ENCODE measurements around the gene KCNMA1.
"Not testable (repeated sequence)": the region's sequence is repeated elsewhere in the genome, so short reads cannot be mapped to it uniquely, and the experiment has no call there.

Gene KCNMA1

DNA sequence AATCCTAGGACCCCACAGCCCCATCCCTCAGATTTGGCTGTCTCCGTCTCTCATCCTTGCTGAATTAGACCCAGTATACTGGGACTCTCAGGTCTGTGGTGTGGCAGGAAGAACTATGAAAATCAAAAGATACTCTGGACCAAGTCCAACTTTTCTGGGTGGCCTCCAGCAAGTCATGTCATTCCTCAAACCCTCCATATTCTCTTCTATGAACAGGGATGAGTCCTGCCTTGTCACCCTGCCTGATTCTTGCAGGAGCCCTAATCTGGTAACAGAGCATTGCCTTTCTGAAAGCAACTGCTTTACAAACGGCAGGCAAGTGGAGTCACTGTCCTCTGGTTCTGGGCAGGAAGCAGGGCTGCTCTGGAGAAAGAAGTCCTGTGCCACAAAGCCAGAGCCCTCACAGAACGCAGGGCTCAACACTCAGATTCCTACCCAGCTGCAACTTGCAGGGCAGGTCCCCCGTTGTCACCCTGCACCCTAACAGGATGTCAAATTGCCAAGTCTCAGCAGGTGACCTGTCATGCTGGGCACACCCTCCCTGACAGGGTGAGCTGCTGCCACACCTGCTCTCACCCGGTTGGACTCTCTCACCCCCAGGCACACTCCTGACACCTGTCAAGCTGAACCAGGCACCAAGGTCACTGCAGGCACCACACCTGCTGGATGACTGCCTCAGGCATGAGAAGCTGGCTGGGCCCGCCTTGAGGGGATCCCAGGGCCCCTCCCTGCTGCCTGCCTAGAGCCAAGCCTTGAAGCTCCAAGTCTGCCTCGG, 227.7 kb downstream of the KCNMA1 start:
- no peak for DNase-seq

DNA sequence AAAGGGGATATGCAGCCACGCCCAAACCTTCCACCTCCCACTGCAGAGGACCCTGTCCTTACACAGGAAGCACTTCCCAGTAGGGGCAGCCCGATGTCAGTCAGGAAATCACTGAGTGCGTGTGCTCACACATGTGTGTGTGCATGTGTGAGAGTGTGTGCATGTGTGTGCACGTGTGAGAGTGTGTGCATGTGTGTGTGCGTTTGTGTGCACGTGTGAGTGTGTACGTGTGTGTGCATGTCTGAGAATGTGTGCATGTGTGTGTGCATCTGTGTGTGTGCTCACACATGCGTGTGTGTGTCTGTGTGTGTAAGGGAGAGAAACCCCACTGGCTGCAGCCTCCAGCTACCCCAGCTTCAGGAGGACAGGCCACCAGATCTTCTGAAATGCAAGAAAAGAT, 229.3 kb downstream of the KCNMA1 start:
- DNase-seq: no peak

DNA sequence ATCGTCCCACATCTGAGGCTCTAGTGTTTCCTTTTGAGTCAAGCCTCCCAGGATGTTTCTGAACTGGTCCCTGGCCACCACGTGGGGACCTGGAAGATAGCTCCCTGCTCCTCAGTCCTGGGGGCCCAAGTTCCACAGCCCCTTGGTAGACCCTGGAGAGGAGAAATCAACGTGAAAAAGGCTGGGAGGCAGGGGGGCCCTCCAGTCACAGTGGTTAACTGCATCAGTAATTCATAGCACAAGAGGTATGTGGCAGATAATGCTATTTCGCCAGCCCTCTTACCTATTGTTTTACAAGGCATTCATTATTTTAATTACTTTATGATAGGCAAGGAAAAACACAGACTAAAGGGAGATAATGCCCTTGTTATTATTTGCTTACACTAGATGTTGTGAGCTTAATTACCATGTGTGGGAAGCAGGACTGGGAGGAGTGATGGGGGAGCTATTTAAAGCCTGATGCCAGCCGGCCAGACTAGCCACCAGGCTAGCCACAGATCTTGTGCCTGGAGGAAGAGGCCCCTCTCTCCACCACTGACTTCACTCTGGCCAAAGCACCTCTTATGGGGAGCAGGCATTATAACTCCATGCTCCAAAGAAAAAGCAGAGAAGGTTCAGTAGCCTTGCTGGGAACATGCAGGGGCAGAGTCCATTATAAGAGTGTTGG, 230.7 kb downstream of the KCNMA1 start:
- DNase-seq: no peak

DNA sequence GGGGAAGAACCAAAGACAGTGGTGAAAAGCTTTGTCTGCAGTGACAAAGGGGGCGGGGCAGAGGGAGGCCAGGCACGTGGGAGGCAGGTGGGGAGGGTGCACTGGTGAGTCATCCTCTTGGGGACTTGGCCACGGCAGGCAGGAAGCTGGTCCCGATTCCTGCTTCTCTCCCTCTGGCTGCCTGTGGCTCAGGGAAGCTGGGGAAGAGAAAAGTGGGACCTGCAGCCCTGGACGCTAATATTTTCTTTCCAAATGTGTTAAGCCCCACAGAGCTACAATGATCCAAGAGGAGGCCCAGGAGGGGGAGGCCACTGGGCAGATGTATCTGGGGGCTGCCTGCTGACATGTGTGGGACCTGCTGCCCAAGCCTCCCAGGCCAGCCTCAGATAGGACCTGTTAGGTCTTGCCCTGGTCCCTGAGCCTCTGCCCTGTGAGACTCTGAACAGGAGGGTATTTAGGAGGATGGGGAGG, 231.8 kb downstream of the KCNMA1 start:
- DNase-seq: no peak

DNA sequence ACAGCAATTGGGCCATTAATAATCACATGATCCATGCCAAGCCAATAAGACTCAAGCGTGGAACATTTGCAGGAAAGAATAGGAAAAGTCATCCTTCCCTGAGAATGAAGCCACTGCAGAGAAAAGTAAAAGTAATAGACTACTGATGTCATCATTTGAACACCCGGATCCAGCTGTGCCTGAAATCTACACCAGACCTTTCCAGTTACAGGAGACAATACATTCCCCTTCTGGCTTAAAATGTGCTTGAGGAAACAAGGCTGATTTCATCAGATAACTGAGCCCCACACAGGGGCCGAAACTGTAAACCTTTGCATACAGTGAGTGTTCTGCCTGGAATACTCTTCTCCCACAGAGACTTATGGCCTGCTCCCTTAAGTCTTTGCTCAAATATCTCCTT, 232.8 kb downstream of the KCNMA1 start:
- no peak for DNase-seq

DNA sequence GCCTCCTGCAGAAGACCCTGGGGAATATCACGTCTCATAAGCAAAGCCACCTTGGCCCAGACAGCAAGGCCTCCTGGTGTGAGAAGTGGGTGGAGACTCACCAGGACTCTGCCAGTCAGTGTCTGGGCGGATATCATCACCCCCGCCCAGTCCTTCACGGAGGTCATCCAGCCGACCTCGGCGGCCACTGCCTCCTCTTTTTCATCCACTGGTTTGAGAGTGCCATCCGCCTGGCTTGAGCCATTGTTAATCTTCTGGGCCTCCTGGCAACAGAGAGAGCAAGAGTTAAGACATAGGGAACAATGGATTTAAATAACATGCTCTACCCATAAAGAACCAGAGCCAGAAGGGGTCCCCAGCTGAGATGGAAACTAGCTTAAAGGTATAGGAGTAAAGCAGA, 233.8 kb downstream of the KCNMA1 start:
- DNase-seq: no peak

DNA sequence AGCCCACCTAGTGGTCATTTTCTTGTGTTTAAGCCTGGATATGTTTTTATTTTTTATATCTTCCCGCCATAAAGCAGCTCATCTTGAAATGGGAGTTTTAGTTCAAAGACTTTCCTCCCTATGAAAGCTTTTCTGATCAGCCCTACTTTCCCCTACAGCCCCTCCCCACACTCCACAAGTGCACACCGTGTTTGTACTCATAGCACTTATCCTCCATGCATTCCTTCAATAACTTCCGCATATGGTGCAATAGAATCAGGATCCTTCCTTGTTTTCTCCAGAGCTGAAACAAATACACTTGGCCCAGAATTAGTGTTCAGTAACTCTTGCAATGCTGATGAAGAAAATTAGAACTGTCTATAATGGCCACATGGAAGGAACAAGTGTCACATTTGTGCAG, 235.9 kb downstream of the KCNMA1 start:
- DNase-seq: no peak

DNA sequence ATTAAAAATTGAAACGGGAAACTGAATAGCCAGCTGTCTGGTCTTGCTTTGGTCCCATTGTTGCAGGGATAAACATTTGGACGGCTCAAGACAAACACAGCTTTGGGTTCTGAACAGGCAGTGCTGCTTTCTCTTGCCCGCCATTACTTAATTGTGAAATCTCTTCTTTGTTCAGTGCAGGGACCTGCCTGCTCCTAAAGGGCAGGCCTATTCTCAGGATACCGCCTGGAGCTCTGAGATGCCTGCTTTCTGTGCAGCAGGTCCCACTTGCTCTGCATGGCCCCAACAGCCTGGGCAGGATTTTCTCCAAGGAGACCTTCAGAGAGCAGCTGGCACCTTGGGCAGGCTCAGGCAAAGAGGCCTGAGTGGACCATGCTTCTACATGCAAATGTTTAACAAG, 237.6 kb downstream of the KCNMA1 start:
- no peak for DNase-seq

DNA sequence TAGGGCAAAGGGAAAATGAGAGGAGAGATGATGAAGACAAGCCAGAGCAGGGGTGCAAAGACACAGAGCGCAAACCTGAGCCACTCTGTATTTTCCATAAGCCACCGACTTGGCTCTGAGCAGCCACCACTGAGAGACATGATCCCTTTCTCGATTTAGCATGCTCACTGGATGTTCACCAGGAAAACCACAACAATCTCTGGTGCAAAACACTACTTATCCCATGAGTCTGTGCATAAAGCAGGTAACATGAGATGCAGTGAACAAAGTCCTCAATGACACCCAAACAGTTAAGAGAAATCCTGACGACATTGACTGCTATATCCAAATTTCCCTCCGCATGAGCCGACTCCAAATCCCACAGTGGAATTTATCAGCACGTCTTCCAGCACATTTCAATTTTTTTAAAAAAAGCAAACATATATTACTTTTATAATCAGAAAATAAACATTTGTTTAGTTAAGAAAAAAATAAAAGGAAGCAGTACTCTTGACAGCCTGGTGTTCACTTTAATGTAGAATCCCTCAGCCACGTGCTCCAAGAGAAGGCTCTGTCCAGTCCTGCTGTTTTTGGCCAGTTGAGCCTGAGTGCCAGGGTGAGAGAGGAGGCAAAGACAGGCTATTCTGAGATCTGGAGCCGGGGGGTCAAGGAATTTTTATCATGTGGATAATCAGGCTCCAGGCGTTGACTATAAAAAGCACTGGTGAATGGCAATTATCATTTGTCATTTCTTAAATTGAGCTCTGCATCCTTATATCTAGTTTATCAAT, 238.4 kb downstream of the KCNMA1 start:
- no peak for DNase-seq

DNA sequence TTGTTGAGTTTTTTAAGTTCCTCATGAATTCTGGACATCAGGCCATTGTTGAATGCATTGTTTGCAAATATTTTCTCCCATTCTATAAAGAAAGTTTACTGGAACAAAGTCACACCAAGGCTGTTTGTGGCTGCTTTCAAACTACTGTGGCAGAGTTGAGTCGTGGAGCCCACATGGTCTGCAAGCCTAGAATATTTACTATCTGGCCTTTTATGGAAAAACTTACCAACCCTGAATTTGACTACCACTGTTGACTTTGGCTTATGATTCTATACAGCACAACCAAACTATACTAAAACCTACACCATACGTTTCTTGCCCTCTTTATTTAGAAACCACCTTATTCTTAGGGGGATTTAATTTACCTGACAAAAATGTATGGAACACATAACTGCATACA, 239.1 kb downstream of the KCNMA1 start:
- no peak for DNase-seq

DNA sequence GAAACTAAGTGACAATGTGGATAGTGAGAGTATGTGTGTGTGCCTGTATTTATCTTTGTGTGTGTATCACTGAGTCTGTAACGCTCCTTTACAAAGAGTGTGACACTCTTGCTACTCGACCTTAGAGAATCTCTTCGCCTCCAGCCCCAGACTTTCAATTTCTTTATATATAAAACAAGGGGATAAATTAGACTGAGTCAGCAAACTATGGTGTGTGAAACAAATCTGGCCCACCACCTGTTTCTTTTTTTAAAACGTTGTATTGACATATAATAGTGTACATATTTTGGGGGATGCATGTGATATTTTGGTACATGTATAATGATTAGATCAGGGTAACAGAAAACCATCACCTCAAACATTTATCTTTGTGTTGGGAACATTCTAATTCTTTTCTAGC, 240.5 kb downstream of the KCNMA1 start:
- DNase-seq: no peak

DNA sequence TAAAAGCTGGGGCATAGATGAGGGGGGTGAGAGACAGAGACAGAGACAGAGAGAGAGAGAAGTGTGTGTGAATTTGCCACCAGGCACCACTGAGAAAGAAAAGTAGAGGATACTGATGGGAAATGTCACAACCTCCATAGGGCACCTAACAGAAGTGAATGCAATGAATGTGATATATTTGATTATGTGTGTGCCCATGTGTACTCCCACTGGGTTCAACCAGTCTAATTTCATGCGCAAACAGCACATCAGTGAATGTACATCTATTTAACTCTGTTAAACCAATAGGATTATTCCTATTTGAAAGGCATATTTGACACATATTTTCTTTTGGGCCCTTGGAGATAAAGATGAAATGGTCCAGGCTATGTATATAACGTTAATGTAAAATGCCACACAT, 241.3 kb downstream of the KCNMA1 start:
- no peak for DNase-seq

DNA sequence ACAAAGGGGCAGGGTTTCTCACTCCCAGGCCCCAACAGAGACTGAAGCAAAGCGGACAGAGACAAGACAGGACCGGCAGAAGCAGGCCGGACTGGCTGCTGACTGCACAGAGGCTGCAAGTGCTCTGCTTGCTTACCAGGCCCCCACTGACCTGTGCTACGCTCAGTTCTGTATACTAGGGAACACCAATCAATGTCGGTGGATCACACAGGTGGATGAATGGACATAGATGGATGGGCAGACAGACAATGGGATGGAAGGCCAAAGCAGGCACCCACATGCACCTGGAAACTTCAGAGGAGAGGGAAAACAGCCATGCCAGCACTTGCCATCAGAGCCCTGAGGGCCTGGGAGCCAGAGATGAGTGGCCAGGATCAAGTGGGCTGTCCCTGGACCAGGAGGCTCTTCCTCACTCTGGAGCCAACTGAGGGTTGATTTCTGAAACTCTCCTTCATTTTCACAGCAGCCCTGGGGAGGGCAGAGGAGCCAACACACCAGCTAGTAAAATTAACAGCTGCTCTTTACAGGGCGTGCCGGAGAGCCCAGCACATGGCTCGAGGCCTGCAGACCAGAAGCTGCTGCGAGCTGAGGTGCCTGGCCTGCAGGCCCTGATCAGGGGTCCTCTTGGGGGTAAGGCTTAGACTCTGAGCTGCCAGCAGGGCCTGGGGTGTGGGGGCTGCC, 243.6 kb downstream of the KCNMA1 start:
- DNase-seq: no peak

DNA sequence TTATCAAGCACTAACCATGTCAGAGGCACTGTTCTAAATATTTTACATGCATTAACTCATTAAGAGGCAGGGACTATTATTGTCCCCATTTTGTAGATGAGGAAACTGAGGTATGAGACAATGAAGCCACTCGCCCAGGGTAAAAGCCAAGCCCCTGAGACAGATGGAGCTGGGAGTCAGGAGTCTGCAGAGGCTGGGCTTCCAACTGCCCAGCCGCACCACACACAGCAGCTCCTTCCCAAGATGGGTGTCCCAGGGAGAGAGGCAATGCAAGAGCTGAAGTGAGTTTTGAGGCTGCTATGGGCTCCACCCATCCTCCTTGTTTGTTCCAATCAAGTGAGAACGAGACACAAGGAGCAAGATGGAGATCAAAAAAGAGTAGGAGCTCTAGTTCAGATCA, 244.2 kb downstream of the KCNMA1 start:
- DNase-seq: no peak

DNA sequence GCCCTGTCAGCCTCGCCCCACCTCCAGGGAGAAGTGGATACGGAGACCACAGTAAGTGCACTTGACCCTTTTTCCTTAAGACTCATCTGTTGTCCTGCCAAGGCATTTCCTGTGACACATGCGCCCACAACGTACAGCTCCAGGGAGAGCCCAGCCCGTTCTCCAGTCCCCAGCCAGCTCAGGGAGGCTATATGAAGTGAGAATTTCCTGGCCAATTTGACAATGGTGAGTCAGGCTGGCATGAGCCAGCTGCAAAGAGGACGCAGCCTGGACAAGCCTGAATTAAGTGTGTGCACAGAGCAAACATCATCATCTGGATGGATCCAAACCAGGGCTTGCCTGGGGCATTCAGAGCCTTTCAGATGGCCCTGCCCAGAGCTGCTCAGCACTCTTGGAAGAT, 244.8 kb downstream of the KCNMA1 start:
- no peak for DNase-seq

DNA sequence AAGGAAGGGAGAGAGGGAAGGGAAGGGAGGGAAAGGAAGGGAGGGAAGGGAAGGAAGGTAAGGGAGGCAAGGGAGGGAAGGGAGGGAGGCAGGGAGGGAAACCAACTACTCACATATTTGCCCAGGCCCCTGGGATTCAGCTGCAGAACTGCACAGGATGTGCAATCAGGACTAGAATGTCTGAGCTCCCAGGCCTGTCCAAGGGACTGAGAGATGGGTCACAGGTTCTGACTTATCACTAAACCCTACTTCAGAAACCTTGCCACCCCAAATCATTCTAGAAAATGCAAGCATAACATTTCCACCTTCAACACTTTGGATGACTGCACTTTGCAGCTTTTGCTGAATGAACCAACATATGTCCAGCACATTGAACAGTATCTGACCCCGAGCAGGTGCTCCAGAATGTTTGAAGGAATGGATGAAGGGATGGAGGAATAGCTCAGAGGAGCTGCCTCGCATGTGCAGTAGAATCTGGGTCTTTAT, 245.3 kb downstream of the KCNMA1 start:
- DNase-seq: no peak

DNA sequence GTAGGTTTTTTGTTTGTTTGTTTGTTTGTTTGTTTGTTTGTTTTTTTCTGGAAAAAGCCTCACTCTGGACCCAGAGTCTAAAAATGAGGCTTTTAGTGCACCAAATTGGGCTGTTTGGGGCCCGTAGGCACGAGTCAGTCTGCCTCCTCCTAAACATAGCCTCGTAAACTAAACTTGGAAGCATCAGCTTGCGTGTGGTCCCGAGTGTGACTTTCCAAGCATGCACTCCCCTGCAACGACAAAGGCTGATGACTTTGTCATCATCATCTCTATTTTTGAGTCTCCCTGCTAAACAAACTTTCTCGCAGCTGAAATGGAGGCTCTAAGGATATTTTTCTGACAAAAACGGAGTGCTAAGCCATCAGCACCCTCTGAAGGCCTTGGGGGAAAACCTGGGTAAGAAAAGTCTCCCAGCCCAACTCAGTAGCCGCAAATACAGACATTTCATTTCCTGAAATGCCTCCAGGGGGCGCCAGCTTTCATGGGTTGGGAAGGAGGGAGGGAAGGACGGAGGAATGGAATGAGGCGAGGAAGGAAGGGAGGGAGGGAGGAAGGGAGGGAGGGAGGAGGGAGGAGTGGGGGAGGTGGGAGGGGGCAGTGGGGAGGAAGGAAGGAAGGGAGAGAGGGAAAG, 245.9 kb downstream of the KCNMA1 start:
- DNase-seq: no peak

DNA sequence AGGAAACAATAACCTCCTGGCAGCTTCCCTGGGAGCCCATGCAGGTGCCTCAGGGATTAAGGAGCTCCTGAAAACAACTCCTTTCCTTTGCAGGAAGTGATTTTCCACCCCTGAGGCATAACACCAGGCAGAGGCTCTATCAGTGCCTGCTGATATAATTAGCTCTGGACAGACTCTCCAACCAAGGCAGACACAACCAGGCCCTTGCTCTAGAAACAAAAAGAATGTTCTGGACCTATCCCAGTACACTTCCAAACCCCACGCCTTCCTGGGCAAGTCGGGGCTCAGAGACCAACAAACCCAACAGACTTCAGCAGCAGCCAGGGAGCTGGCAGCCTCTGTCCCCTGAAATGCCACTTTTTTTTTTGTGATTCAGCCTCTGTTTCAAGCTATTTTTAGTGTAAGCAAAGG, 247.1 kb downstream of the KCNMA1 start:
- no peak for DNase-seq

DNA sequence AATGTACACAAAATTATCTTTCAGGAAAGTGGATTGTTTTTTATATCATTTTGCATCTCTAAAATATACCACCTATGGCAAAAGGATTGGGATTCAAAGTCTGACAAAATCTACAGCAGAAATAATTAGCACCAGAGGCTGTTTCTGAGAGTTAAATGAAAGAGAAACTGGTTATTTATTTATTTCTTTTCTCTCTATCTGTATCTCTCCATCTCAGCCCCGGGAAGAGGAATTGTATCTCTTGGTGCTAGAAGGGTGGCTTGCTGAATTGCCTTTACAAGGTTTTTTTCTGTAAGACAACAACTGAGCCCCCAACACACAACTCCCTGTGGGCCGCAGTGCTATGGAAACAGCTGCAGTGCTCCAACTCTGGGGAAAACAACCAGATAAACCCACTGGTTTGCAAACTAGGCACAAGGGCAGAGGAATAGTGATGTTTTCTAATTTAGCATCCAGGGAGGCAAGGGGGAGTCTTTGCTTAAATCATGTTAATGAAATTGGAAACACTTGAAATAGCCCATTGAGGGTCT, 249.0 kb downstream of the KCNMA1 start:
- DNase-seq: no peak

DNA sequence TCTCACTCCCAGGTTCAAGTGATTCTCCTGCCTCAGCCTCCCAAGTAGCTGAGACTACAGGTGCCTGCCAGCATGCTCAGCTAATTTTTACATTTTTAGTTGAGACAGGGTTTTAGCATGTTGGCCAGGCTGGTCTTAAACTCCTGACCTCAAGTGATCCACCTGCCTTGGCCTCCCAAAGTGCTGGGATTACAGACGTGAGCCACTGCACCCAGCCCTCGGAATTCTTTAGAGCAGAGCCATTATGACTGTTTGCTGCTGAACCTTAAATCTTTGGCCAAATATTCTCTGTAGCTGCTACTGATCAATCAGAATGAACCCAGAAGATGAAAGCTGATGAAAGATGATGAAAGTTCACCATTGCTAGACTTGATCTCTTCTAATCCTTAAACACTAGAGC, 249.9 kb downstream of the KCNMA1 start:
- not testable (repeated sequence) for DNase-seq

DNA sequence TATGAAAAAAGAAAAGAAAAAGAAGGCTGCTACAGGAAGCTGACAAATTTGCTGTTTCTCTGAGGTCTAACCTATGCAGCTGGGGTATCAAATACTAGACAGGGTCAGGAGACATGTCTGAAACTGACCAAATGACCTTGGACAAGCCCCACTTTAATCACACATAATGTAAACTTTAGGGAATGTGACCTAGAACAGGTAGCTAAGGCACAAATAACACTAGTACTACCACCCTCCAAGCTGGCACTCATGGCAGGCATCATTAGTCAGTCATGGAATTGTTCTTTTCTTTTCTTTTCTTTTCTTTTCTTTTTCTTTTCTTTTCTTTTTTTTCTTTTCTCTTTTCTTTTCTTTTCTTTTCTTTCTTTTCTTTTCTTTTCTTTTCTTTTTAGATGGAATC, 250.4 kb downstream of the KCNMA1 start:
- no peak for DNase-seq

DNA sequence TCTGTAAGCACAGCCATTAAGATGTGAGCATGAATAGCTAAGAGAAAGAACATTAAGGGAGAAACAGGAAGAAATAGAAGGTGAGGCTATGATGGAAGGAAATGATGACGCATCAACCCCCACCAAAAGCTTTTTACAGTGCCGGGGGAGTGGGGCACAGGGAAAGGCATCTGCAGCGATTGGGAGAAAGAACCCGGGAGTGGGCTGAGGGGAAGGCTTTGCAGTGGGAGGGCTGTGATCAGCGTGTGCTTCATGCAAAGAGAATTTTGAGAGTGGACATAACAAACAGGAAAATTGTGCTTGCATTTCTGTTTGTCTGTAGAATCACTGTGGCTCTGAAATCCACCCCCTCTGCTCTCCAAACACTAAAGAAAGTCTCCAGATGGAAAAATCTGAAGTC, 250.8 kb downstream of the KCNMA1 start:
- no peak for DNase-seq
